HepG2 (cell line): ENCODE data around the gene TAF12. TPM values are rescaled to one million over a fixed set of nuclear protein-coding genes. Genes with fewer than 3 reads are reported as not detected.

Experiments used
- RXRA ChIP-seq: sonication (generic); formaldehyde crosslinking; IDR thresholded peaks from 2 replicates; pipeline ENCODE4 v1.5.1; 2020; ENCODE audit warnings: missing genetic modification reagents
- YY1 ChIP-seq: IDR thresholded peaks from 2 replicates; pipeline ENCODE4 v1.6.1; 2011; ENCODE audit warnings: low read length, low read depth, moderate library complexity, mild to moderate bottlenecking; ENCODE audit not compliant: insufficient read depth, insufficient replicate concordance
- ZNF121 ChIP-seq: sonication (generic); formaldehyde crosslinking; IDR thresholded peaks from 2 replicates; pipeline ENCODE4 v1.5.0; 2020; ENCODE audit warnings: mild to moderate bottlenecking, missing genetic modification reagents
- ZNF34 ChIP-seq: sonication (generic); formaldehyde crosslinking; IDR thresholded peaks from 2 replicates; pipeline ENCODE4 v1.4.0; 2020; ENCODE audit warnings: mild to moderate bottlenecking, missing genetic modification reagents, borderline replicate concordance
- ZNF883 ChIP-seq: sonication (generic); formaldehyde crosslinking; IDR thresholded peaks from 2 replicates; pipeline ENCODE4 v1.5.1; 2020; ENCODE audit warnings: mild to moderate bottlenecking, missing genetic modification reagents; ENCODE audit errors: not compliant biosample characterization
- polyA plus RNA-seq, 8 experiments: library from polyadenylated mRNA; depleted of rRNA in 3 of 8; stranded (reverse) in 7 of 8; unstranded in 1 of 8; fragments of >200 nt; fragmentation: Illumina TruSeq in 4 of 8; extraction: Trizol in 4 of 8; gene quantifications; 2 replicates each; pipeline versions ENCODE4 v1.2.1 to v1.2.3, GENCODE V29; 2011 to 2016; ENCODE audit warnings: low read depth in 4 of 8, missing spikeins in 1 of 8, mixed read lengths in 1 of 8; ENCODE audit not compliant: insufficient read depth in 1 of 8
- total RNA-seq, 5 experiments: library from RNA; depleted of rRNA; stranded (reverse); fragments of >200 nt; fragmentation: Illumina TruSeq; extraction: Trizol; gene quantifications; 2 replicates each; pipeline ENCODE4 v1.2.3, GENCODE V29; 2016; ENCODE audit warnings: low read depth in 1 of 5
- TF ChIP-seq, protein P1 (sequence below): sonication (generic); formaldehyde crosslinking; IDR thresholded peaks from 2 replicates; pipeline ENCODE4 v1.4.0; 2020; ENCODE audit warnings: mild to moderate bottlenecking, low read depth, missing genetic modification reagents
- TF ChIP-seq, protein P2 (sequence below): sonication (generic); formaldehyde crosslinking; IDR thresholded peaks from 2 replicates; pipeline ENCODE4 v1.4.0; 2020; ENCODE audit warnings: mild to moderate bottlenecking, missing genetic modification reagents
- TF ChIP-seq, protein P3 (sequence below): sonication (generic); formaldehyde crosslinking; IDR thresholded peaks from 2 replicates; pipeline ENCODE4 v1.5.1; 2020; ENCODE audit warnings: missing genetic modification reagents, mild to moderate bottlenecking, borderline replicate concordance
- TF ChIP-seq, protein P4 (sequence below): sonication (generic); formaldehyde crosslinking; IDR thresholded peaks from 2 replicates; pipeline ENCODE4 v1.5.1; 2020; ENCODE audit warnings: mild to moderate bottlenecking, moderate library complexity, missing genetic modification reagents
- TF ChIP-seq, protein P5 (sequence below): sonication (generic); formaldehyde crosslinking; IDR thresholded peaks from 2 replicates; pipeline ENCODE4 v1.5.1; 2020; ENCODE audit warnings: mild to moderate bottlenecking, missing genetic modification reagents, moderate library complexity

TAF12 gene
- total and polyA plus RNA-seq, 2 of the 13 experiments (the other 11 are each of a cell fraction or from before 2014, with no cell fraction given), result 16.3 to 17.1 TPM

DNA sequence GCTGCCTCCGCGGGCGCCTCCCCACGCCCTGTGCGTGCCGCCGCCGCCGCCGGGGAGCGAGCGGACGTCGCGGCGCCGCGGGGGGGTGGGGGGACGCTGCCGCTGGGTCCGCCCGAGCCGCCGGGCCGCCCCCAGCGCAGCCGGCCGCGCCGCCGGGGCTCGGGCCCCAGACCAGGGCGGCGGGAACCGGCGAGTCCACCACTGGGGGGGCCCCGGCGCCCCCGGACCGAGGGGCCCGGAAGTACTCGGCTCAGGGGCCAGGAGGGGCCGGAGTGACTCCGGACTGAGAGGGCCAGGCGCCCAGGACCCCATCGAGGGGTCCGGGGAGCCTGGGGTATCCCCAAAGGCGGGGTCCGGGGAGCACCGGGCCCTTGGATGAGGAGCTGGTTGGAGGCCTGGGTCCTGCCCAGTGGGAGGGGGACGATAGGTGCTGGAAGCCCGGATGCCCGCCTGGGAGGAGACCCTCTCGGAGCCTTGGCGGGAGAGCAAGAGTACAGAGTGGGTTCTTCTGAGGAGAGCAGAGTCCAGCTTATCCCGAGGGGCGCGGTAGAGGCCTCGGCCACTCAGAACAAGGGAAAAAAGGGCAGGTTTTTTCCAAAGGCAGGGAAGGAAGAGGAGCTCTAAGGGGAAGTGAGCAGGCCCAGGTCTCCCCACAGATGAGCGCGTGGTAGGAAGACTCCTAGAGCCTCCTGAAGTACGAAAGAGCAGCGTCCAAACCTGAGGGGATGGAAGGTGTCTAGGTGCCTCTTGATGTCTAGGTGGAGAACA is 26.3 kb upstream of the TAF12 start (continued):
- TF ChIP-seq ZNF883 (CRISPR knock-in tag) (no peak), ZNF121 (CRISPR knock-in tag) (no peak), YY1 (peak; percentile 22), ZNF34 (CRISPR knock-in tag) (no peak), RXRA (CRISPR knock-in tag) (peak; percentile 30; the same call in 1 of the 2 replicates)
- TF ChIP-seq, protein P1, sequence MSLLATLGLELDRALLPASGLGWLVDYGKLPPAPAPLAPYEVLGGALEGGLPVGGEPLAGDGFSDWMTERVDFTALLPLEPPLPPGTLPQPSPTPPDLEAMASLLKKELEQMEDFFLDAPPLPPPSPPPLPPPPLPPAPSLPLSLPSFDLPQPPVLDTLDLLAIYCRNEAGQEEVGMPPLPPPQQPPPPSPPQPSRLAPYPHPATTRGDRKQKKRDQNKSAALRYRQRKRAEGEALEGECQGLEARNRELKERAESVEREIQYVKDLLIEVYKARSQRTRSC, result no peak
- TF ChIP-seq, protein P2, sequence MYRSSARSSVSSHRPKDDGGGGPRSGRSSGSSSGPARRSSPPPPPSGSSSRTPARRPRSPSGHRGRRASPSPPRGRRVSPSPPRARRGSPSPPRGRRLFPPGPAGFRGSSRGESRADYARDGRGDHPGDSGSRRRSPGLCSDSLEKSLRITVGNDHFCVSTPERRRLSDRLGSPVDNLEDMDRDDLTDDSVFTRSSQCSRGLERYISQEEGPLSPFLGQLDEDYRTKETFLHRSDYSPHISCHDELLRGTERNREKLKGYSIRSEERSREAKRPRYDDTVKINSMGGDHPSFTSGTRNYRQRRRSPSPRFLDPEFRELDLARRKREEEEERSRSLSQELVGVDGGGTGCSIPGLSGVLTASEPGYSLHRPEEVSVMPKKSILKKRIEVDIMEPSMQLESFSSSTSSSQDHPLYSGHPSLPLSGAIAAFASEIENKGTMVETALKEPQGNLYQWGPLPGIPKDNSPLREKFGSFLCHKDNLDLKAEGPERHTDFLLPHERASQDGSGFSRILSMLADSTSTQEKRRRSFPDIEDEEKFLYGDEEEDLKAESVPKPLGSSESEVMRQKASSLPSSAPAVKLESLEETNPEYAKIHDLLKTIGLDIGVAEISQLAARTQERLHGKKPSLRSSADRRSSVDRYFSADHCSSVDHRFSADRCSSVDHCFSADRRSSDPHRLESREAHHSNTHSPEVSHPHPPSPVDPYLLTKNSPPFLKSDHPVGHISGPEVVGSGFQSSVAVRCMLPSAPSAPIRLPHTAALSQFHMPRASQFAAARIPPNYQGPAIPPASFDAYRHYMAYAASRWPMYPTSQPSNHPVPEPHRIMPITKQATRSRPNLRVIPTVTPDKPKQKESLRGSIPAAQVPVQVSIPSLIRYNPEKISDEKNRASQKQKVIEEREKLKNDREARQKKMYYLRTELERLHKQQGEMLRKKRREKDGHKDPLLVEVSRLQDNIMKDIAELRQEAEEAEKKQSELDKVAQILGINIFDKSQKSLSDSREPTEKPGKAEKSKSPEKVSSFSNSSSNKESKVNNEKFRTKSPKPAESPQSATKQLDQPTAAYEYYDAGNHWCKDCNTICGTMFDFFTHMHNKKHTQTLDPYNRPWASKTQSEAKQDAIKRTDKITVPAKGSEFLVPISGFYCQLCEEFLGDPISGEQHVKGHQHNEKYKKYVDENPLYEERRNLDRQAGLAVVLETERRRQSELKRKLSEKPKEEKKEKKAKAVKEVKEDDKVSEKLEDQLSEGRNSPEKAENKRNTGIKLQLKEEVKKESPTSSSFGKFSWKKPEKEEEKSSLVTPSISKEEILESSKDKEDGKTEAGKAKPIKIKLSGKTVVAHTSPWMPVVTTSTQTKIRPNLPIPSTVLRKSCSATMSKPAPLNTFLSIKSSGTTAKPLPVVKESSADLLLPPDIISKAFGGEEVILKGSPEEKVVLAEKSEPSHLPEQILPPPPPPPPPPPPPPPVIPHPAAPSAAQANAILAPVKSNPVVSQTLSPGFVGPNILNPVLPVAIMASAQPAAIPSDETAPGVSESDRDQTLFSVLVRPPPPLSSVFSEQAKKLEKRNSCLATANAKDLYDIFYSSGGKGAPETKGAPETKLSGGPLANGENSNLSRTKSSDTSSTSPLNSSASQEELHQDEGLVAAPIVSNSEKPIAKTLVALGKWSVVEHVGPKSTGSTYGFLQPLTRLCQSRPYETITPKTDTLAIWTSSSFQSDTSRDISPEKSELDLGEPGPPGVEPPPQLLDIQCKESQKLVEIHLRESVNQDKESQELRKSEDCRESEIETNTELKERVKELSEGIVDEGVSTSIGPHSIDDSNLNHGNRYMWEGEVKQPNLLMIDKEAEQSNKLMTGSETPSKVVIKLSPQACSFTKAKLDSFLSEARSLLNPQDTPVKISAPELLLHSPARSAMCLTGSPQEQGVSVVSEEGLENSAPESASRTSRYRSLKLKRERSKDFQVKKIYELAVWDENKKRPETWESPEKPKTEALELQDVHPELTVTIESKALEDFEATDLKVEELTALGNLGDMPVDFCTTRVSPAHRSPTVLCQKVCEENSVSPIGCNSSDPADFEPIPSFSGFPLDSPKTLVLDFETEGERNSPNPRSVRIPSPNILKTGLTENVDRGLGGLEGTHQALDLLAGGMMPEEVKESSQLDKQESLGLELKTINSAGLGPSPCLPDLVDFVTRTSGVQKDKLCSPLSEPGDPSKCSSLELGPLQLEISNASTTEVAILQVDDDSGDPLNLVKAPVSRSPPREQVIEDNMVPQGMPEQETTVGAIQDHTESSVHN, result no peak
- TF ChIP-seq, protein P3, sequence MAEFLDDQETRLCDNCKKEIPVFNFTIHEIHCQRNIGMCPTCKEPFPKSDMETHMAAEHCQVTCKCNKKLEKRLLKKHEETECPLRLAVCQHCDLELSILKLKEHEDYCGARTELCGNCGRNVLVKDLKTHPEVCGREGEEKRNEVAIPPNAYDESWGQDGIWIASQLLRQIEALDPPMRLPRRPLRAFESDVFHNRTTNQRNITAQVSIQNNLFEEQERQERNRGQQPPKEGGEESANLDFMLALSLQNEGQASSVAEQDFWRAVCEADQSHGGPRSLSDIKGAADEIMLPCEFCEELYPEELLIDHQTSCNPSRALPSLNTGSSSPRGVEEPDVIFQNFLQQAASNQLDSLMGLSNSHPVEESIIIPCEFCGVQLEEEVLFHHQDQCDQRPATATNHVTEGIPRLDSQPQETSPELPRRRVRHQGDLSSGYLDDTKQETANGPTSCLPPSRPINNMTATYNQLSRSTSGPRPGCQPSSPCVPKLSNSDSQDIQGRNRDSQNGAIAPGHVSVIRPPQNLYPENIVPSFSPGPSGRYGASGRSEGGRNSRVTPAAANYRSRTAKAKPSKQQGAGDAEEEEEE, result no peak
- TF ChIP-seq, protein P4, sequence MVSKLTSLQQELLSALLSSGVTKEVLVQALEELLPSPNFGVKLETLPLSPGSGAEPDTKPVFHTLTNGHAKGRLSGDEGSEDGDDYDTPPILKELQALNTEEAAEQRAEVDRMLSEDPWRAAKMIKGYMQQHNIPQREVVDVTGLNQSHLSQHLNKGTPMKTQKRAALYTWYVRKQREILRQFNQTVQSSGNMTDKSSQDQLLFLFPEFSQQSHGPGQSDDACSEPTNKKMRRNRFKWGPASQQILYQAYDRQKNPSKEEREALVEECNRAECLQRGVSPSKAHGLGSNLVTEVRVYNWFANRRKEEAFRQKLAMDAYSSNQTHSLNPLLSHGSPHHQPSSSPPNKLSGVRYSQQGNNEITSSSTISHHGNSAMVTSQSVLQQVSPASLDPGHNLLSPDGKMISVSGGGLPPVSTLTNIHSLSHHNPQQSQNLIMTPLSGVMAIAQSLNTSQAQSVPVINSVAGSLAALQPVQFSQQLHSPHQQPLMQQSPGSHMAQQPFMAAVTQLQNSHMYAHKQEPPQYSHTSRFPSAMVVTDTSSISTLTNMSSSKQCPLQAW, result no peak
- TF ChIP-seq, protein P5, sequence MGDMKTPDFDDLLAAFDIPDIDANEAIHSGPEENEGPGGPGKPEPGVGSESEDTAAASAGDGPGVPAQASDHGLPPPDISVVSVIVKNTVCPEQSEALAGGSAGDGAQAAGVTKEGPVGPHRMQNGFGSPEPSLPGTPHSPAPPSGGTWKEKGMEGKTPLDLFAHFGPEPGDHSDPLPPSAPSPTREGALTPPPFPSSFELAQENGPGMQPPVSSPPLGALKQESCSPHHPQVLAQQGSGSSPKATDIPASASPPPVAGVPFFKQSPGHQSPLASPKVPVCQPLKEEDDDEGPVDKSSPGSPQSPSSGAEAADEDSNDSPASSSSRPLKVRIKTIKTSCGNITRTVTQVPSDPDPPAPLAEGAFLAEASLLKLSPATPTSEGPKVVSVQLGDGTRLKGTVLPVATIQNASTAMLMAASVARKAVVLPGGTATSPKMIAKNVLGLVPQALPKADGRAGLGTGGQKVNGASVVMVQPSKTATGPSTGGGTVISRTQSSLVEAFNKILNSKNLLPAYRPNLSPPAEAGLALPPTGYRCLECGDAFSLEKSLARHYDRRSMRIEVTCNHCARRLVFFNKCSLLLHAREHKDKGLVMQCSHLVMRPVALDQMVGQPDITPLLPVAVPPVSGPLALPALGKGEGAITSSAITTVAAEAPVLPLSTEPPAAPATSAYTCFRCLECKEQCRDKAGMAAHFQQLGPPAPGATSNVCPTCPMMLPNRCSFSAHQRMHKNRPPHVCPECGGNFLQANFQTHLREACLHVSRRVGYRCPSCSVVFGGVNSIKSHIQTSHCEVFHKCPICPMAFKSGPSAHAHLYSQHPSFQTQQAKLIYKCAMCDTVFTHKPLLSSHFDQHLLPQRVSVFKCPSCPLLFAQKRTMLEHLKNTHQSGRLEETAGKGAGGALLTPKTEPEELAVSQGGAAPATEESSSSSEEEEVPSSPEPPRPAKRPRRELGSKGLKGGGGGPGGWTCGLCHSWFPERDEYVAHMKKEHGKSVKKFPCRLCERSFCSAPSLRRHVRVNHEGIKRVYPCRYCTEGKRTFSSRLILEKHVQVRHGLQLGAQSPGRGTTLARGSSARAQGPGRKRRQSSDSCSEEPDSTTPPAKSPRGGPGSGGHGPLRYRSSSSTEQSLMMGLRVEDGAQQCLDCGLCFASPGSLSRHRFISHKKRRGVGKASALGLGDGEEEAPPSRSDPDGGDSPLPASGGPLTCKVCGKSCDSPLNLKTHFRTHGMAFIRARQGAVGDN (CRISPR knock-in tag), result peak; percentile 57
